ENCODE results near the gene CD164.
"Not testable (repeated sequence)": the region's sequence is repeated elsewhere in the genome, so short reads cannot be mapped to it uniquely, and the experiment has no call there.

The CD164 gene

DNA sequence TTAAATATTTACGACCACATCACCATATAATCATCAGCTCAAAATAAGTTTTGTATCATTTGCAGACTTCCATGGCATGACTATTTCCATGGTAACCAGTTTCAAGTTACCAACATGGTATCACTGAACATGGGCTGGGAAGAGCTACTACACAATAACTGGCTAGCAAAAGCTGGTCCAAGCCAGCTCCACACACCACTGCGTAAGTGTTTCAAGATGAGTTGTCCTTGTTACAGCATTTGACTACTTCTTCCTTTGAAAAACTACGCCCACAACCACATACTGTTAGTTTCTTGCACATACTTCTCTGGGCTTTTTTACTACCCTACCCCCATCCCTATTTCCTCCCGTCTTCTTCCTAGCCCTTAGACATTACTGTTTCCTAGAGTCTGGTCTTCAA is 8.5 kb downstream of the CD164 start:
- DNase-seq: no peak

DNA sequence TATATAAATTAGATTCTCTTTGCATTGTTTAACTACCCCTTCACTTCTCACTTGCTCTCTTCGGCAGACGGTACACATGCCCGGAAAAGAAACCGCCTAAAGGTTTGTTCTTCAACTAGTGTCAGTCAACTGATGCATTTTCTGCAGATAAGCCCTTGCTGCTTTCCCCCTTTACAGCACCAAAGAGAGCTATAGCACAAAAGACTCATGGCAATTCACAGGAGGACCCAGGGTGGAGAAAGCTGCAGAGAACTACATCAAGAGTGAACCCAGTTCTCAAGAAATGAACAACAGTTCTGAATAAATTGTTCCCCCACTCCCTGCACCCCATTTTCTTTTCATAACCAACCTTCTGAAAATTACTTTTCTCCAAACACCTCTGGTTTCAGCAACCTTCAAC is 8.9 kb downstream of the CD164 start:
- DNase-seq: no peak

DNA sequence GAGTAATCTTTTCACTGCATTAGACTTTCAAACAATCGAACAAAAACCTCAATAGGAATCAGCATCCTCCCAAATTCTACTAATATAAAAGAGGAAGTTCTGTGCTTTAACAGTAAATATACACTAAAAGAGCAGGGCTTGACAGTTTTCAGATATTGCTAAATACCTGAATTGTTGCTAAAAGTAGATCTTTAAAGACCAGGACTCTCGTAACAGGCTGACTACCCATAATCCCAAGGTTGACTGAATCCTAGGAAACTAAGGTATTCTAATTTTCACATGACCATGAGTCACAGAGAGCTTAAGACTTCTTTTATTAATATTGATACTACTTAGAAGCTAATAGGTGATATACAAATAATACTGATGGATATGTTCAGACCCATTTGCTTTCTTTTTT is 10.1 kb downstream of the CD164 start:
- DNase-seq: no peak

DNA sequence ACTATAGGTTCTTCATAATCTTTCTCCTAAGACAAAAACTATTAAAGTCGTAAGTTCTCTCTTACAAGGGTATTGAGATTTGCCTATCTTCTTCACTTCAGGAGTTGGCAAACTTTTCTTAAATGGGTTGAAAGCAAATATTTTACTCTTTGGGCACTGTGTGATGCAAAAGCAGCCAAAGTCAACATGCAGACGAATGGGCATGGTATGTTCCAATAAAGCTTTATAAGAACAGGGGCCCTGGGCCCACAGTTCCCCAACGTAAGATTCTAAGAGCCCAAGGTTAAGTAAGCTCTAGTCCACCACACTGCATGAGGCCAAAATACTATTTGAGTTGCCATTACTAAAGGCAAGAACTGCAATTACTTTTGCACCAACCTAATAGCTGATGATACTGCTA is 11.5 kb downstream of the CD164 start:
- DNase-seq: no peak

DNA sequence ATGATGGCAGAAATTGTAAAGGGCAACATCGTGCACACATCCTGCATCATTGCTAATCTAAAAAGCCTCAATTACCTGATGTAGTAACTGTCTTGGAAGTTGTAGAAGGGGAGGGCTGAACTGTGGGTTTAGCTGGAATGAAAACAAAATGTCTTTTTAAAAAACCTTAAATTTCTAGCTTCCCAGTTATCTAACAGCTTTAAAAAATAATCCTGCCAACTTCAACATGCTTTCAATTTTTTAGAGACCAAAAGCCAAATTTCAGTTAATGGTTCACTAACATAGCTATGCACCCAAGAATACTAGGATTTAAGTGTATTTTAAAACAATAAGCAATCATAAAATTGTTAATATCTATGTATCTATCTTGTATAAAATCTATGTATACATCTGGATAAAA is 11.9 kb downstream of the CD164 start:
- DNase-seq: no peak

DNA sequence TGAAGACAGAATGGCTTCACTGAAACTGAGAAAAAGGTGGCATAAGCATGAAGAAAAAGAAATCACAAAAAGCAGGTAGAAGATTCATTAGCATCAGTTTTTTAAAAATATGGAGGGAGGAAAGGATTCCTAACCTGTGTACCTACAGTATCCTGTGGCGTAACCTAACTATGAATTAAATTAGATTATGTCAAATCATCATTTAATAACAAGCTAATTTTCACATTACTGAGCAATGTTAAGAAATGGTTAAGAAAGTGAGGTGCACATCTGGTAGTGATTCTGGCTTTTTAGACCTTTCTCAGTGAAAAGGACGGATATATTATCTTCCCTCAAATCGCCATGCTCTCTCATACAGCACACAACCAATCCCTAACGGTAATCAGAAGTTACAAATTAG is 12.5 kb downstream of the CD164 start:
- no peak for DNase-seq

DNA sequence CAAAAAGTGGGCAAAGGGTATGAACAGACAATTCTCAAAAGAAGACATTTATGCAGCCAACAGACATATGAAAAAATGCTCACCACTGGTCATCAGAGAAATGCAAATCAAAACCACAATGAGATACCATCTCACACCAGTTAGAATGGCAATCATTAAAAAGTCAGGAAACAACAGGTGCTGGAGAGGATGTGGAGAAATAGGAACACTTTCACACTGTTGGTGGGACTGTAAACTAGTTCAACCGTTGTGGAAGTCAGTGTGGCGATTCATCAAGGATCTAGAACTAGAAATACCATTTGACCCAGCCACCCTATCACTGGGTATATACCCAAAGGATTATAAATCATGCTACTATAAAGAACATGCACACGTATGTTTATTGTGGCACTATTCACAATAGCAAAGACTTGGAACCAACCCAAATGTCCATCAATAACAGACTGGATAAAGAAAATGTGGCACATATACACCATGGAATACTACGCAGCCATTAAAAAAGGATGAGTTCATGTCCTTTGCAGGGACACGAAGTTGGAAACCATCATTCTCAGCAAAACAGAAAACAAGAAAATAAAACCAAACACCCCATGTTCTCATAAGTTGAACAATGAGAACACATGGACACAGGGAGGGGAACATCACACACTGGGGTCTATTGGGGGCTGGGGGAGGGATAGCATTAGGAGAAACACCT is 17.7 kb downstream of the CD164 start:
- not testable (repeated sequence) for DNase-seq

DNA sequence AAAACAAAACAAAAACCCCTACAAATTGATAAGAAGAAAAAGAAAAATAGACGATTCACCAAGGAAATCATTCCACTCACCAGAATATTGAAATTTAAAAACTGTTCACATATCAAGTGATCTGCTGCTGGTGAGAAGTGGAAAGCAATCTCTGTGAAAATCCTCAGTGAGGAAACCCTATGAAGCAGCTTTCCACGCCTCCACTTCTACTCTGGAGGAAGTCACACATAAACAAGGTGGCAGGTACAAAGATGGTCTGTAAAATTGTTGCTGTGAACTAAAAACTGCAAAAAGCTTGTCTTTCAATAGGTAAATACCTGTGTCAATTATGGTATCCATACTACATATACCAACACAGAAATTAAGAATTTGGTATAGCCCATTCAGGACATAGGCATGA is 18.5 kb downstream of the CD164 start:
- no peak for DNase-seq

DNA sequence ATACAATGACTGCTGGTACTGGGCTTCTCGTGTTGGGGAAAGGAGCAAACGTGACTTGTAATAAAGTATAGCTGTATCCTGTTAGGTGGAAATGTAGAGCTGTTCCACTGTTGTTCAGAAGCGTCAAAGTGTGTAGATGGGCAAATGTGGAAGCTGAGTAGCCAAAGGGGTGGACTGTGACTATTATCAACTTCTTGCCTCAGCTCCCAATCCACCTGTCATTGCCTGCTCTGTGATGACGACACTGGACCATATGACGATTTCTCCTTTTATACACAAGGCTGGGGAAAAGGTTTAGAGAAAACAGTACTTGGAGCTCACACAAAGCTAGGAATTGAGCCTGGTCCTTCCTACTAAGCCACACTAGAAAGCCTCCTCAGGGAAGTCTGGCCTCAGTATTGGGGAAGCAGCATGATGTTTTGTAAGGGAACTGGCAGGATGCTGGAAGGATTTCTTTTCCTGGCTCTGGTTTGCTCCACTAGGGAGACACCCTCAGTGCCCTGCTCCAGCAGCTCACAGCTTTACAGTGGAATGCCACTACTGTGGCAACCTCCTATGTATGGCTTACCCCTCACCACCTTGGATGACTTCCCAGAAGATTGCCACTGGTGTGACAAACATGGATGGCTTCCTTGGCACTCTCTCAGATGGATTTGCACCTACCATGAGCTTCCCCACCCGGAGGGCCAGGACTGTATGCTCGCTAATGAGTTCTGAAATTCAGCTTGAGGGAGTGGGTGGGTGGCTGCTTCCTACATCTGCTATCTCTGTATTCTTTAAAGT is 20.0 kb downstream of the CD164 start:
- DNase-seq: no peak

DNA sequence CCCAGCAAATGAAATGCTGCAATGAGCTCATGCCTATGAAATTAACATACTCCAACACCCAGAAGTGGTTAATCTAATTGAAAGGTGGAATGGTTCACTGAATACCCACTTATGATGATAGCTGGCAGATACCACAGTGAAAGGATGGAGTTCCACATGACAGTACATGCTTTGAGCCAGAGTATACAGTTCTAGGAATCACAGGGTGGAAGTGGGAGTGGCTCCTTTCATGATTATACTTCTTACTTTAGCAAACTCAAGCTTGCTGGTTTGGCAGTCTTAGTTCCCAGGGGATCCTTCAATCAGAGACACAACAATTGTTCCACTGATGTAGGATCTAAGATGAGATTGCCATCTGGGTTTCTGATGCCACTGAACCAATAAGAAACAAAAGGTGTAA is 21.5 kb downstream of the CD164 start:
- no peak for DNase-seq

DNA sequence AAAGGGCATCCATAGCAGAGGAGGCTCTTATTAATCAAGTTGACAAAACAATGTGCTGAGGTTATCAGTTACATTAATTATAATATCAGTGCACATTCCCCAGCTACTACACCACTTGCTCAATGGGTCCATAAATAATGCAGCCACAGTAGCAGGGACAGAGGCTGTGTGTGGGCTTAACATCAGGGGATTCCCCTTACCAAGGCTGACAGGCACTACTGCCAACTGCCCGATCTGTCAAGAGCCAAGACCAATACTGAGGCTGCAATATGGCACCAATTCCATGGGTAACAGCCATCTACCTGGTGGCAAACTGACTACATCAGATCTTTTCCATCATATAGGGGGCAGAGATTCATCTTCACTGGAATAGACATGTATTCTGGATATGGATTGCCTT is 22.0 kb downstream of the CD164 start:
- DNase-seq: no peak

DNA sequence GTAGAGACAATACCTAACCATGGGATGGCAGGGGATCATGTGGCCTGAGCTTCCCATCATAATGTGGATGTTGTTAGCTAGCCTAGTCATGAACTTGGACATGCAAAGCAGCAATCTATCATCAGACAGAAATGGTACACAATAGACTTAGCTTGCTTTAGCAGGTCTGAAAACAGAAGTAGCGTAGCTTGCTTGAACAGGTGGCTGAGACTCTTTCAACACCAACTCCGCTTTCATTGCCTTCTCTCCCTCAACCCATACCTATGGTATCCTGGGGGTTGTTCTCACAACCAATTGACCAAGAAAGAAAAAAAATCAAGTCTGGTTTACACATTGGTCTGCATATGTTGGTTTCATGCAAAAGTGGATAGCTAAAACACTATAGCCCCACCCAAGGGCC is 23.0 kb downstream of the CD164 start:
- no peak for DNase-seq

DNA sequence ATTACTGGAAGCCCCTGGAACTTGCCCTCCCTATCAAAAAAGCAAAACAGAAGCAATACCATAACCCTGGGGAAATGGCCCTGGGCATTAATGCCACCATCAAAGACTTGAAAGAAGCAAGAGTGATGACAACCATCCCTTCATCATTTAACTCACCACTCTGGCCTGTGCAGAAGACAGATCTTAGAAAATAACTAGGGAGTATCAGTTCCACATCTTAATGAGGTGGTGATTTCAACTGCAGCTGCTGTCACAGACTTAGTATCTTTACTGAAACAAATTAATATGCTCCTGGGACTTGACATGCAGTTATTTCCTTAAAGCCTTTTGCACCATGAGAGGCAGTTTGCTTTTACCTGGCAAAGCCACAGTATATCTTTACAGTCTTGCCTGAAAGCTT is 24.1 kb downstream of the CD164 start:
- DNase-seq: no peak

DNA sequence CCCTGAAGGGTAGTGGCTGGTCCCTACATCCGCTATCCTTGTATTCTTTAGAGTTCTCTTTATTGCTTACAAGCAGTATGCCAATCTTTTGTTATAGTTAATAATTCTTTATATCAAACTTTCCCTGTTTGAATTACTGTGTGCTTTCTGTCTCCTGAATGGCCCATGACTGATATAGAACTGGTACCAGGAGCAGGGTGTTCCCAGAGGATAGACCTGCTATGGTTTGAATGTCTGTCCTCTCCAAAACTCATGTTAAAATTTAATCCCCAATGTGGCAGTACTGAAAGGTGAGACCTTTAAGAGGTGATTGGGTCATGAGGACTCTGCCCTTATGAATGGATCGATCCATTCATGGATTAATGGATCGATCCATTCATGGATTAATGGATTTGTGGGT is 26.0 kb downstream of the CD164 start:
- no peak for DNase-seq

DNA sequence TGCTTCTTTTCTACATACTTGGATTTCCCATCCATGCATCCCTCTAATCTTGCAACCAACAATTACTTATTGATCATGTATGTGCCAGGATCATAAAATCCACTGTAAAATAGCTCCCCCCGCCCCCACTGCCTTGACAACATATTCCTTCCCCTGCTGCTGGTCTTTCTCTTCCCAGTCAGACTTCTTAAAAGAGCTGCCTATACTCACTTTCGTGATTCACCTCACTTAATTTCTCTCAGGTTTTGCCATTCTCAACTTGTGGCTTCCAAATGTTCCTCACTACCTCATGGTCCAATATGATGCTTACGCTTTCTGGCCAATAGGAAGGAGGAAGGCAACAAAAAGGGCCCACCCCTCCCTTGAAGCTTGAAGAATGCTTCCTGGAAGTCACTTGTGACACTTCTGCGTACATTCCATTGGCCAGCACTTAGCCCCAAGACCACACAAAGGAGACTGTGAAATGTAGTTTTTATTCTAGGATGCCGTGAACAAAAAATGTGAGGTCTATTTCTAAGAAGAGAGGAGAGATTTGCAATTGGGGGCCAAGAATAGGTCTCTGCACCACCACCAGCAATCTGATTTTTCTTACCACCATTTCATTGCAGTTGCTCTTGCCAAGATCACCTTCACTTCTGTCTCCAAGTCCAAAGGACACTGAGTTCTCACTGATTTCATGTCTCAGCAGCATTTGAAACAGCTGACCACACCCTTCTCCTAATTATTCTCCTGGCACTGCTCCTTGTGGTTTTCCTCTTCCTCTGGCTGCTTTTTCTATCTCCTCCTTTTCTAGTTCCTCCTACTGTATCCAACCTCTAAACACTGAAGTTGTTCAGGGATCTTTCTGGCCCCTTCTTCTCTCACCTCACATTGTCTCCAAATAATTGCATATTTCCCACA is 30.8 kb downstream of the CD164 start:
- DNase-seq: no peak

DNA sequence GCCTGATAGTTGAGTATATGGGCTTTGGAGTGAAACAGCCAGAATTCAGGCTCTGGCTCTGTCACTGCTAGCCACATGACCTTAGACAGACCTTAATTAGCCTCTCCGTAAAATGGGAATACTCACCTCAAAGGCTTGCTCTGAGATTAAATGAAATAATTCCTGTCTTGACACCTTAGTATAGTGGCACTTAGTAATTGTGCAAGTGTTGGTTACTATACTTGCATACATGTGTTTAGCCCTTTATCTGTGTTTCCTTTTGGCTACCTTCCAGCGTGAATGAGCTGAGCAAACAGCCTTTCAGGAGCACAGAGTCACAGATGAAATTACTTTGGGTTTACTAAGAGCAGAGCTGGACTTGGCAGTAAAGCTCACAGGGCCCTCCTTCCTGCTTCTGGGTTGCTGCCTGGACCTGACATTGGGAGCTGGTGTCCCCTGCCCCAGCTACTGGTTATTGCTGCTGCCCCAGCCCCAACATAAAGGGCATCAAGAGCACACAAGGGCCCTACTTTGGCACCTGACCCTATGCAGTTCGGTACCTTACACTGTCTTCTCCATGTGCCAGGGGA is 32.8 kb downstream of the CD164 start:
- peak; percentile 21 for DNase-seq

DNA sequence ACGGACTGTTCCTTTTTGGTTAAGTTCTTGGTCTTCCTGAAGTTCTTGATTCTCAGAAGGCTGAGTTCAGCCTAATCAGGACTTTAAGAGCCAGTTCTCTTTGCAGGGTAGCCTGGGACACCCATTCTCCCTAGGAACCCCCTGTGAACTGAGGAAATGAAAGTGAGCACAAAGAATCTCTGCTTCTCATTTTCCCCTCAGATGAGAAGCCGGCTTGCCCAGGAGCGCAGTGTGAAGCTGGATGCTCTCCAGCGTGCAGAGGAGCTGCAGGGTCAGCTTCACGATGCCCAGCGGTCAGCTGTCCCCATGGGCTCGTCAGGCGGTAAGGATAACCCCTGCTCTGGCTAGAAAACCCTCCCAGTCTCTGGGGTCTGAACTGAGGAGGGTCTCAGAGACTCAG is 34.0 kb downstream of the CD164 start:
- DNase-seq: no peak

DNA sequence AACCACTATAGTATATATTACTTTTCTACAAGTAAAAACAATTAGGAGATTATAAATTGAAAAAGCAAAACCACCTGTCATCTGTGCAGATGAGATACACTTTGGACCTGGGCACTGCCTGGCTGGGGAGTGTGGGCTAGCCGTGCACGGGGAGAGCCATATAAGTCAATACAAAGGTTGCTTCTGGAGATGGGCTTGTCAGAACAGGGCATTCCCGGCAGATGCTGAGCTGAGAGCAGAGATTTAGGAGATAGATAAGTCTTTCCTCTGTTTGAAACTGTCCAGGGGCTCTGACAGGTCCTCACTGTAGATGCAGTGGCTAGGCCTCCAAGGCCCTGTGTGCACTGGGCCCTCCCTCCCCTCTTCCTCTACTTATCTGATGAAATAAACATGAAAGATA is 34.5 kb downstream of the CD164 start:
- no peak for DNase-seq

DNA sequence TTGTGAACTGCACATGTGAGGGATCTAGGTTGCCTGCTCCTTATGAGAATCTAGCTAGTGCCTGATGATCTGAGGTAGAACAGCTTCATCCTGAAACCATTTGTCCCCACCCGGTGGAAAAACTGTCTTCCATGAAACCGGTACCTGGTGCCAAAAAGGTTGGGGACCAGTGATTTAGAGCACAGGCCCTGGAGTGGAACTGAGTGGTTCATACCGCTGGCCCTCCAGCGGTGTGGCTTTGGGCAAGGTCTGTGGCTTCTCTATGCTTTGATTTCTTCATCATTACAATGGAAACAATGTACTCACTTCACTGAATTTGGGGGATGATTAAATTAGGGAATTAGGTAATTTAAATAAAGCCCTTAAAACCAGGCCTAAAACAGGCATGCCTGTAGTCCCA is 36.3 kb downstream of the CD164 start:
- no peak for DNase-seq

DNA sequence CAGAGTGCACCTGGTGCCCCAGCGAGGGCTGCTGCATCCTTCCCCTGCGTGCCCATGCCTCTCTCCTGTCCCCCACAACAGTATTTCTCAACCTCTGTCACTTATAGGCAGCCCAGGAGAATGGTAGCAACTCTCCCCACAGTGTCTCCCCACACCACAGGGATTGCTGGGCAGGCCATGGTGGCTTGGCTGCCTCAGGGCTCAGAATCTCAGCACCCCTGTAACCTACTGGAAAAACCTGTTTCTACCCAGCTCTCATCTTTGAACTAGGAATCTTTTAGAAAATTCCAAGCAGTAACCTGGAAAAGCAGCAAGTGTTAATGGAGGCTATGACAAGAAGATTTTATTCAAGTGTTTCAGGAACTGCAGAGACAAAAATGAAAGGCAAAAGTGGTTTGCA is 38.0 kb downstream of the CD164 start:
- DNase-seq: no peak

DNA sequence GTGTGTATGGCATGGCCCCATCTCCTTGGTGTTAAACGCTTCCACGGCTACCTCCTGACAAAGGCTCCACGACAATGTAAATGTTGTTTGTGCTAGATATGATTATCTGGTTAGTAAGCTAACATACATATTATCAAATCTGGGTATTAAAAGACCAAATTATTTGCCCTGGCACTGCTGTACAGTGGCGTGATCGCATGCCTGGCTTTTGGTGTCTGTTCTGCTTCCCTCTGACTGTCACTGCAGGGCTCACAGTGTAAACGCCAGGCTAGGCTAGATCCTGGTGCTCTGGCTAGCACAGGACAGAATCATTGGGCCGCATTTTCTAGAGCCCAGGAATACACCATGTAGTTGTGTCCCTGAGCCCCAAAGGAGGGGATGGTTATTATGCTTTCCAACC is 38.7 kb downstream of the CD164 start:
- DNase-seq: no peak

DNA sequence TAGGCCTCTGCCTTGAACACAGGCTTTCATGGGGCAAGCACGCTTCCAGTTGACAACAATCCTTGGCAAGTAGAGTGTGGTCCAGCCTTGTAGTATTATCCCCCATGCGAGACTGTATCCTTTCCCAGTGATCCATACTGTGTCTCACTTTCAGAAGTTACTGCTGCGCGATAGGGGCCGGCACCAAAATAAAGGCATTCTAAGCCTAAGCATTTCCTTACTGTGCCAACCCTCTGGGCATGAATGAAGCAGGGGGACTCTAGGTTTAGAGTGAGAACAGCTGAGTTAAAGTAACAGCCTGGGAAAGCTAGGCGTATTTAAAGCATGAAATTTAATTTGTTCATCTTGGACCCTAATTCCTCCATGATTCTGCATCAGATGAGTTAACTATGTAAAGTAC is 39.4 kb downstream of the CD164 start:
- no peak for DNase-seq

DNA sequence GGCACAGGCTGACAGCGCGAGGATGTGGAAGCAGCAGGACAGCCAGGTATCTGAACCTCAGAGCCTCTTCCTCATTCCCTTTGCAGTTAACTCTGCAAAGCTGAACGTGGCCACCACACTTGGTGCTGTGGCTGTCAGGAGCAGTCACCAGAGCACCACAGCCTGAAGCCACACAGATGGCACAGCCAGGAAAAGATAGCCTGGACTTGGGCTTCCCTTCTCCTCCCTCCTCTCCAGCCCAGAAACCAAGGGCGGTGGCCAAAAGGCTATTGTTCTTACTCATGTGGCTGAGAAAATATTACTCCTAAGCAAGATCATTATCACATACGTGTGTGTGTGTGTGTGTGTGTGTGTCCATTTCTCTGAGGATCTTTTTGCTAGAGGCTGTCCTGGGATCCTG is 39.8 kb downstream of the CD164 start:
- no peak for DNase-seq

DNA sequence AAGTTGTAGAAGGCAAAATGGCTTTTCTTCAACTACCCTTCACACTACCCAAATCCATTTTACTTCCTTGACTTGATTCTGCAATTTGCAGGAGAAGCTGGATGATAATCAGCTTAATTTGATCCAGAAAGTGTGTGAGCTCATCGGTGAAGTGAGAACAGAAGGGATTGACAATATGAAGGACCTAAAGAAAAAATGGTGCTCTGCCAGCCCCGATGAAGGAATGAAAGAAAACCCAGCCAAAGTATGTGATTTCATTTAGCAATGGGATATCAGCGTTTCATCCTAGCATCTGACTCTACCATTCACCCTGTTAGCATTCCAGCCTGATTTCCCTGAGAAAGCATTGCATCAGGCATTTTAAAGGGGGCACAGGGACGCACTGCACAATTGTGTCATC is 41.5 kb downstream of the CD164 start:
- no peak for DNase-seq
